ENCODE measurements around the gene MMP14.
A peak's percentile ranks its signal among the peaks of the same experiment; 100 is the strongest.
"Not testable (repeated sequence)": the region's sequence is repeated elsewhere in the genome, so short reads cannot be mapped to it uniquely, and the experiment has no call there.

MMP14 gene

GRCh38 chr14:22836301-22837113, at the start of gene MMP14:
MMP14 (plus strand) TSS chr14:22836585; CDS start chr14:22836818, 233 bp downstream.
- peak; percentile 92 for DNase-seq (ENCODE audit: low spot score)

DNA sequence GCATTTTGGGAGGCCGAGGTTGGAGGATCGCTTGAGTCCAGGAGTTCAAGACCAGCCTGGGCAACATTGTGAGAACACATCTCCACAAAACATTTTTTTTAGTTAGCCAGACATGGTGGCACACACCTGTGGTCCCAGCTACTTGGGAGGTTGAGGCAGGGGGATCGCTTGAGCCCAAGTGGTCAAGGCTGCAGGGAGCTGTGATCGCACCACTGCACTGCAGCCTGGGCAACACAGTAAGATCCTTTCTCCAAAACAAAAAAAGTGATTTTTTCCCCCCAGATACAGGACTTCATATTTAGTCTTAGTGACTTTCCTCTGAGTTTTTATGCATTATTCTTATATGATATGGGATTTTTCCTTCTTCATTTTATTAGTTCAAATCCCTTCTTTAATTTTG, 49.7 kb upstream of the MMP14 start:
- DNase-seq (ENCODE audit: low spot score) = no peak

DNA sequence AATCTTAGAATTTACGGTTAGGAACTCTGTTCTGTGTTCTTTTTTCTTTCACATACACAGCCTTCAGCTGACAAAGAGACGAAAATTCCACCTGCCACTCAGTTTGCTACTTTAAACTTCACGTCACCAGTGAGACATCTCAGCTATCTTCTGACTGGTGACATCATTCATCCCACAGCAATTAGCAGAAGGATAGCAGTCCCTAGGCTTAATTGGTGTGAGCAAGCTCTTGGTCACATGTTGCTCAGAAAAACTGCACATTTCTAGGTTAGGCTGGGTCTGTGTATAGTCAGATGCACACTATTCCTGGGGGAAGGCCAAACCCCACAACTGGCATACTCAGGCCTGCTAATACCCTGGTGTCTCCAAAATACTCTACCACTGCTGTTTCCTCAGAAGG, 45.1 kb upstream of the MMP14 start:
- peak; percentile 69 for DNase-seq (ENCODE audit: low spot score)

DNA sequence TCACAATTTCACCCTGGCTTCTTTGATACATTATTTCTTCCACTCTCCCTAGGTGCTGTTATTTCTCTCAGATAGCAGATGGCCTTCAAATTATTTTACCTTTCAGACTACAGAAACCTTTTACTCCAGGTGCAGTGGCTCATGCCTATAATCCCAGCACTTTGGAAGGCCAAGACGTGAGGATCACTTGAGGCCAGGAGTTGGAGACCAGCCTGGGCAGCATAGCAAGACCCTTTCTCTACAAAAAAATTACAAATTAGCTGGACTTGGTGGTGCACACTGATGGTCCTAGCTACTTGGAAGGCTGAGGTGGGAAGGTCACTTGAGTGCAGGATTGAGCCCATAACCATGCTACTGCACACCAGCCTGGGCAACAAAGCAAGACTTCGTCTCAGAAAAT, 44.2 kb upstream of the MMP14 start:
- no peak for DNase-seq (ENCODE audit: low spot score)

- DNase-seq (ENCODE audit: low spot score) = not testable (repeated sequence)
Measured at GRCh38 chr14:22793550-22793949, 42.8 kb upstream of the MMP14 start.

DNA sequence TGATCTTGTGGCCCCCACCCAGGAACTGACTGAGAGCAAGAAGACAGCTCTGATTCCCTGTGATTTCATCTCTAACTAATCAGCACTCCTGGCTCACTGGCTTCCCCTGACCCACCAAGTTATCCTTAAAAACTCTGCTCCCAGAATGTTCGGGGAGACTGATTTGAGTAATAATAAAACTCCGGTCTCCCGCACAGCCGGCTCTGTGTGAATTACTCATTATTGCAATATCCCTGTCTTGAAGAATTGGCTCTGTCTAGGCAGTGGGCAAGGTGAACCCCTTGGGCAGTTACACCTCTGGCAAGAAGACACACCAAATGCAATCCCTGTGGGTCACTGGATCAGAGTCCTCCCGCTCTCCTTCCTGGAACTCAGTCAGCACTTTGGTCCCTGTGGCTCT, 42.4 kb upstream of the MMP14 start:
- no peak for DNase-seq (ENCODE audit: low spot score)

DNA sequence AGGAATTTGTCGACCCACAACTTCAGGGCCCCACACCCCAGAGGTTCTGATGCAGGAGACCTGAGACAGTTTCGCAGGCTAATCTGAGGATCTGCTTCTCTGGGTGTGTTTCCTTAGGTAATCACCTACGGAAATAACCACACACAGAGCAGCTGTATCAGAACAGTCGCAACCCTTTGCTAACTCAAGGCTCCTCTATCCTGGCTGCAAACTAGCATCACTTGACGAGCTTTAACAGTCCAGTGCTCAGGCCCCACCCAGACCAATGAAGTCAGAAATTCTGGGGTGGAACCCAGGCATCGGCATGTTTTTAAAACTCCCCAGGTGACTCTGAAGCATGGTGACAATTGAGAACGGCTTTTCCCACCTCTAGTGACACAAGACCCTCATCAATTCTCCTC, 41.8 kb upstream of the MMP14 start:
- no peak for DNase-seq (ENCODE audit: low spot score)

GRCh38 chr14:22796087-22796707, 40.2 kb upstream of the MMP14 start:
- DNase-seq (ENCODE audit: low spot score) = no peak

DNA sequence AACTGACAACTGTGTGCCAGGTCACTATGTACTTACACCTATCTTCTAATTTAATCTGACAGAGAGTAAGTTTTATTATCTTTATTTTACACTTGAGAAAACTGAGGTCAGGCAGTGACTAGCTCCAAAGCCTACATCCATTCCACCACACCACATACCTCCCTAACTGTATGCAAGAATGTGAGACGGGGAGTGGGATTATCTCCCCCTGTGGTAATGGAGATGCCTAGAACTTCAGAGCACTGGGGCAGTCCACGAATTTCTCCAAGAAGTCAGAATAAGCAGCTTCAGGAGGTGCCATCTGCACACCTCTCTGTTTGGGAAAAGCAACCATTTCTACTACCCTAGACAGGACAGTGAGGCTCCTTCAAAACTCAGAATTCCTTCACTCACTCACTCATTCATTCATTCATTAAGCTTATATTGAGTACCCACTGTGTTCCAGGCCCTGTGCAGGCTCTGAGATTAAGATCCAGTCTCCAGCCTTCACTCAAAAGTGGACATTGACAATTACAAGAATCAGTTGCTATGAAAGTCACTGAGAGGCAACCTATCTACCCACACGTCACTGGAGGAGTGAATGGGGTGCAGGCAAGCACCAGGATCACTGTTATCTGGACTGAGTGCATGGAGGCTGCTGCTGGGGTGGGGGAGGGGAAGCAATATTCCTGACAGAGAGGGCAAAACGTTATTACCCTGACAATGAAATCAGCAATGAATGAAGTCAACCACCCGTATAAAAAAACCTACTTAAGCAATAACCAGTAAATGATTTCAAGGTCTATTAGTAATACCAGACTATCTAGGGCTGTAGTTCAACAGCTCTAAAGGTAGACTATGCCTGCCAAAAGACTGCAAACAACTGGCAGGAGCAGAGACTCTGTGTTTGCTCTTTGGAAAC, 39.1 kb upstream of the MMP14 start:
- no peak for DNase-seq (ENCODE audit: low spot score)

GRCh38 chr14:22798528-22798927, 37.9 kb upstream of the MMP14 start:
- DNase-seq (ENCODE audit: low spot score) = no peak

DNA sequence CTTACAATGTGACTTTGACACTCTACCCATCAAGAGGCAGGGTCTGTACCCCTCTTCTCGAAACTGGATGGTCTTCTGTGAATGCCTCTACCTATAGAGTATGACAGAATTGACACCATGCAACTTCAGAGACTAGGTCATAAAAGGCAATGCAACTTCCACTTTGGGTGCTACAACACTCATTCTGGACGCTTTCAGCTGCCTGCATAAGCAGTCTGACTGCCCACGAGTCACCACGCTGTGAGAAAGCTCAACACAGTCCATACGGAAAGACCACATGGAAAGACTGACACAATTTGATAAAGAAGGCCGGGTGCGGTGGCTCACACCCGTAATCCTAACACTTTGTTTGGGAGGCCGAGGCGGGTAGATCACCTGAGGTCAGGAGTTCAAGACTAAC, 36.0 kb upstream of the MMP14 start:
- DNase-seq (ENCODE audit: low spot score) = no peak

DNA sequence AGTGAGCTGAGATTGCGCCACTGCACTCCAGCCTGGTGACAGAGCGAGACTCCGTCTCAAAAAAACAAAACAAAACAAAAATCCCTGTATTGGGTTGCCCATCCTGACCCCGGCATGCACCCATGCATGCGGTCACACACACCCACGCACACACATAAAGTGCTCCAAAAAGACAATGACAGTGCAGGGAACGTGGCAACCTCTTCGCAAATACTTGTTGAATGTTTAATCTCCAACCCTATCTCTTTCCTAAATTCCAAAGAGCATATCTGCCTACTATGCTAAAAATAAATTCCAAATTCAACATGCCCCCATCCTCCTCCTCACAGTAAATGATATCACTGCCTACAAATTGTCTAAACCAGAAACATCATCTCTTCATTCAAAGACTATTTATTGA, 34.7 kb upstream of the MMP14 start:
- DNase-seq (ENCODE audit: low spot score) = no peak

GRCh38 chr14:22802860-22803686, 33.3 kb upstream of the MMP14 start:
- no peak for DNase-seq (ENCODE audit: low spot score)

- DNase-seq (ENCODE audit: low spot score) = no peak
Measured at GRCh38 chr14:22803687-22803974, 32.8 kb upstream of the MMP14 start.

- DNase-seq (ENCODE audit: low spot score) = not testable (repeated sequence)
Measured at GRCh38 chr14:22805235-22805634, 31.1 kb upstream of the MMP14 start.

GRCh38 chr14:22807432-22808087, 28.8 kb upstream of the MMP14 start:
- DNase-seq (ENCODE audit: low spot score) = no peak

GRCh38 chr14:22808388-22809209, 27.8 kb upstream of the MMP14 start:
- DNase-seq (ENCODE audit: low spot score) = no peak

- no peak for DNase-seq (ENCODE audit: low spot score)
Measured at GRCh38 chr14:22811722-22812121, 24.7 kb upstream of the MMP14 start.

- DNase-seq (ENCODE audit: low spot score) = no peak
Measured at GRCh38 chr14:22812744-22813143, 23.6 kb upstream of the MMP14 start.

DNA sequence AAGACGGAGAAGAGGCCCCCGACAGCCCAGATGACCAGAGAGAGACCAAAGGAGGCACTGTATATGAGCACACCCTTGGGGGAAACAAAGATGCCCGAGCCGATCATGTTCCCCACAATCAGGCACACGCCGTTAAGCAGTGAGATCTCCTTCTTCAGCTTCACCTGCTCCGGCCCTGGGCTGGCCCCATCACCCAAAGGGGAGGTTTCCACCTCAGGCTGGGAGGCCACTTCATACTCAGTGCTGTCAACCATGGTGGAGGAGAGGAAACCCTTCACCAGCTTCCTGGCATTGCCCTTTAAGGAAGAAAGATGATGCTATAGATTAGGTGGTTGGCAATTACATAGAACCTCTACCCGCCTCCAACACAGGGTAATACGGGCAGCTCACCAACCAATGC, 23.2 kb upstream of the MMP14 start:
- DNase-seq (ENCODE audit: low spot score) = no peak

- DNase-seq (ENCODE audit: low spot score) = no peak
Measured at GRCh38 chr14:22814373-22814772, 22.0 kb upstream of the MMP14 start.

Measured in AG20443 (cell line).